HG02763 (cell line): ENCODE measurements around the gene SLC2A1.
"Not testable (repeated sequence)": the region's sequence is repeated elsewhere in the genome, so short reads cannot be mapped to it uniquely, and the experiment has no call there.

Source experiments
- ATAC-seq: cut with Tn5 transposase; IDR thresholded peaks from one replicate; pipeline ENCODE4 v1.9.1; 2021; ENCODE audit warnings: mild to moderate bottlenecking, moderate library complexity; ENCODE audit not compliant: unreplicated experiment

SLC2A1 gene

GRCh38 chr1:42910985-42911384, 47.7 kb downstream of the SLC2A1 start:
- no peak for ATAC-seq

- ATAC-seq = no peak
These were observed 50.6 kb downstream of the SLC2A1 start for GRCh38 chr1:42908046-42908445.

- no peak for ATAC-seq
These were observed 54.2 kb downstream of the SLC2A1 start for GRCh38 chr1:42904434-42904833.

- ATAC-seq = not testable (repeated sequence)
These were observed 58.7 kb downstream of the SLC2A1 start for GRCh38 chr1:42899960-42900359.

- no peak for ATAC-seq
These were observed 67.1 kb downstream of the SLC2A1 start for GRCh38 chr1:42891465-42892138.

GRCh38 chr1:42889264-42889663, 69.4 kb downstream of the SLC2A1 start:
- no peak for ATAC-seq

- ATAC-seq = no peak
These were observed 70.5 kb downstream of the SLC2A1 start for GRCh38 chr1:42888013-42888633.

GRCh38 chr1:42887366-42887765, 71.3 kb downstream of the SLC2A1 start:
- no peak for ATAC-seq

- ATAC-seq = no peak
These were observed 71.9 kb downstream of the SLC2A1 start for GRCh38 chr1:42886800-42887199.

GRCh38 chr1:42886046-42886739, 72.5 kb downstream of the SLC2A1 start:
- ATAC-seq = no peak

GRCh38 chr1:42880384-42880783, 78.3 kb downstream of the SLC2A1 start:
- no peak for ATAC-seq

- no peak for ATAC-seq
These were observed 81.3 kb downstream of the SLC2A1 start for GRCh38 chr1:42877380-42877779.

GRCh38 chr1:42876009-42876408, 82.7 kb downstream of the SLC2A1 start:
- no peak for ATAC-seq
